GM12872 (cell line): ENCODE data around the gene TRPM2.
A peak's percentile ranks its signal among the peaks of the same experiment; 100 is the strongest.

ENCODE experiments used
- TF ChIP-seq, protein P1 (sequence below): IDR thresholded peaks from 3 replicates; pipeline ENCODE4 v1.5.1; 2011; ENCODE audit warnings: low read depth, mild to moderate bottlenecking, low read length, moderate library complexity; ENCODE audit not compliant: insufficient read depth

TRPM2 gene

DNA sequence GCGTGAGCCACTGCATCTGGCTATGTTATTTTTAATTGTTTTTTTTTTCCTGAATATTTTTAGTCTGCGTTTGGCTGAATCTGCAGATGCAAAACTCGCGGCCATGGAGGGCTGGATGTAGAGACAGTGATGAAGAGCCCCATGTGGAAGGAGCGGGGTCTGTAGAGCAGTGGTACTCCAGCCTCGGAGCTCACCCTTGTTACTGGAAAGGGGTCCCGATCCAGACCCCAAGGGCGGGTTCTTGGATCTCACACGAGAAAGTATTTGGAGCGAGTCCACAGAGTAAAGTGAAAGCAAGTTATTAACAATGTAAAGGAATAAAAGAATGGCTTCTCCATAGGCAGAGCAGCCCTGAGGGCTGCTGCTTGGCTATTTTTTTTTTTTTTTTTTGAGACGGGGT is 2.7 kb downstream of the TRPM2 start:
- TF ChIP-seq, protein P1, sequence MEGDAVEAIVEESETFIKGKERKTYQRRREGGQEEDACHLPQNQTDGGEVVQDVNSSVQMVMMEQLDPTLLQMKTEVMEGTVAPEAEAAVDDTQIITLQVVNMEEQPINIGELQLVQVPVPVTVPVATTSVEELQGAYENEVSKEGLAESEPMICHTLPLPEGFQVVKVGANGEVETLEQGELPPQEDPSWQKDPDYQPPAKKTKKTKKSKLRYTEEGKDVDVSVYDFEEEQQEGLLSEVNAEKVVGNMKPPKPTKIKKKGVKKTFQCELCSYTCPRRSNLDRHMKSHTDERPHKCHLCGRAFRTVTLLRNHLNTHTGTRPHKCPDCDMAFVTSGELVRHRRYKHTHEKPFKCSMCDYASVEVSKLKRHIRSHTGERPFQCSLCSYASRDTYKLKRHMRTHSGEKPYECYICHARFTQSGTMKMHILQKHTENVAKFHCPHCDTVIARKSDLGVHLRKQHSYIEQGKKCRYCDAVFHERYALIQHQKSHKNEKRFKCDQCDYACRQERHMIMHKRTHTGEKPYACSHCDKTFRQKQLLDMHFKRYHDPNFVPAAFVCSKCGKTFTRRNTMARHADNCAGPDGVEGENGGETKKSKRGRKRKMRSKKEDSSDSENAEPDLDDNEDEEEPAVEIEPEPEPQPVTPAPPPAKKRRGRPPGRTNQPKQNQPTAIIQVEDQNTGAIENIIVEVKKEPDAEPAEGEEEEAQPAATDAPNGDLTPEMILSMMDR, result no peak

DNA sequence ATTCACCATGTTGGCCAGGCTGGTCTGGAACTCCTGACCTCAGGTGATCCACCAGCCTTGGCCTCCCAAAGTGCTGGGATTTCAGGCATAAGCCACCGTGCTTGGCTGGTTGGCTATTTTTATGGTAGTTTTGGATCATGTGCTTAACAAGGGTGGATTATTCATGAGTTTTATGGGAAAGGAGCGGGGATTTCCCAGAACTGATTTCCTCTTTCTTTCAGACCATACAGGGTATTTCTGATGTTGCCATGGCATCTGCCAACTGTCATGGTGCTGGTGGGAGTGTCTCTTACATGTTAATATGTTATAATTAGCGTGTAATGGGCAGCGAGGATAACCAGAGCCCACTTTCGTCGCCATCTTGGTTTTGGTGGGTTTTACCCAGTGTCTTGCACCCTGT is 3.2 kb downstream of the TRPM2 start:
- TF ChIP-seq, protein P1, result no peak

DNA sequence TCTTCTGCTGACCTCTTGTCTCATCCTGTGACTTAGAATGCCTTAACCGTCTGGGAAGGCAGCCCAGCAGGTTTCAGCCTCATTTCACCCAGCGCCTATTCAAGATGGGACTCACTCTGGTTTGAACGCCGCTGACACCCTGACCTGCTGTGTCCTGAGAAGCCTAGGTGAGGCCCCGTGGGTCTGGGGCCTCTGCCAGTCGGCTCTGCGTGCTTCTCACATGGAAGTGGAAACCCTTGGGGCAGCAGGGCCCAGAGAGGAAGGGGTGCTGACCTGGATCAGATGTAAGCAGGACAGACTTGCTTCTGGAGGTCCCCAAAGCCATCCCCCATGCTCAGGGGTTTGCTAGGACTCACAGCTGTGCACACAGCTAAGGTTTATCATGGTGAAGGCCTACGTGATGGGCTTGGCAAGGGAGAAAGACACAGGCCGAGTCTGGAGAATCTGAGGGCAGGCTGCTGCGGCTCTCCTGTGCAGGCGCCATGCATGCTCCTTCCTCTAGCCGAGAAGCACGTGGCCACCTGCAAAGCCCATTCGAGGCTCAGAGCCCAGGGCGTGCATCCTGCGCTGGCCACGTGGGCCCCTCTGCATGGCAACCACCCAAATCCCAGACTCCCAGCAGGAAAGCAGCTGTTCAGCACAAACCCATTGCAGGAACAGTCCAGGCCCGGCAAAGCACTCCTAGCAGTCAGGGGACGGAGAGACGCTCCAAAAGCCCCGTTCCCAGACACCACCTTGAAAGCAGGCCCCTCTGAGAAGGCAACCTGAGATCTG is 3.8 kb downstream of the TRPM2 start:
- TF ChIP-seq, protein P1, result no peak

DNA sequence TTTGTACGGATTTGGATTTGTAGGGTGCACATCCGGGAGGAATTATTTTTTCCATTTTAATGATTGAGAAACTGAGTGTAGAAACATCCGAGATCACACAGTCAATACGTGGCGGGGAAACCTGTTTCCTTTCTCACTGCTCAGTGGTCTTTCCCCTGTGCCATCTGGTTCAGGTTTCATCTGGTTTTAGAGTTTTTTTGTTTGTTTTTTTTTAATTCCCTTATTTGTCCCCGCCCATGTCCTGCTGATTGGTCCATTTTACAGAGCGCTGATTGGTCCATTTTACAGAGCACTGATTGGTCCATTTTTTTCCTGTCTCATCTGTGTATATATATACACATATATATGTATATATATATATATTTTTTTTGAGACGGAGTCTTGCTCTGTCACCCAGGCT is 6.0 kb downstream of the TRPM2 start:
- TF ChIP-seq, protein P1, result no peak

DNA sequence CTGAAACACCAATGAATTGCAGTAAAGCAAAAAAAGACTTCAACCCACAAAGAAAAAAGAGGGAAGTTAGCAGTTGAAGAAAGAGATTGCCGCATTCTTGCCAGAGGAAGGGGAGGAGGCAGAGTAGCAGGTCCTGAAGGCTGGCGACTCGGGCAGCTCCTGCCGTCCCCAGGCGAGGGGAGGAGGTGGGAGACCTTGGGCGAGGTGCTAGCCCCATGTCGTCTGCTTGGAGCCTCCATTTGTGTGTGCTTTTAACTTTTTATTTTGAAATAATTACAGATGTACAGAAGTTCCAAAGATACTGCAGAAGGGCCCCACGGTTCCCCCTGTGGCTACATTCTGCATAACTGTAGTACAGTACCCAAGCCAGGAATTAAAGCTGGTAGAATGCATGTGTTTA is 6.7 kb downstream of the TRPM2 start:
- TF ChIP-seq, protein P1, result peak; percentile 4; the same call in 1 of the 3 replicates

DNA sequence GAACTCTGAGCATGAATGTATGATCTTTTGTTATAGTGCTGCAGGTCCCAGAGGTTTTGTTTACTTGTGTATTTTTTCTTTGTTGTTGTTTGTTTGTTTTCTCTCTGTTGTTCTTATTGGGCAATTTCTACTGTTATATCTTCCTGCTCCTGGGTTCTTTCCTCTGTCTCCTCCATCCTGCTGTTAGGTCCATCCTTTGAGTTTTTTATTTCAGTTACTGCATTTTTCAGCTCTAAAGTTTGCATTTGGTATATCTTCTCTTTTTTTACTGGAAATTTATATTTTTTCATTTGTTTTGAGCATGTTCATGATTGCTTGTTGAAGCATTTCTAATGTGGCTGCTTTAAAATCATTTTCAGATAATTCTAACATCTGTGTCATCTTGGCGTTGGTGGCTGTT is 9.9 kb downstream of the TRPM2 start:
- TF ChIP-seq, protein P1, result no peak

DNA sequence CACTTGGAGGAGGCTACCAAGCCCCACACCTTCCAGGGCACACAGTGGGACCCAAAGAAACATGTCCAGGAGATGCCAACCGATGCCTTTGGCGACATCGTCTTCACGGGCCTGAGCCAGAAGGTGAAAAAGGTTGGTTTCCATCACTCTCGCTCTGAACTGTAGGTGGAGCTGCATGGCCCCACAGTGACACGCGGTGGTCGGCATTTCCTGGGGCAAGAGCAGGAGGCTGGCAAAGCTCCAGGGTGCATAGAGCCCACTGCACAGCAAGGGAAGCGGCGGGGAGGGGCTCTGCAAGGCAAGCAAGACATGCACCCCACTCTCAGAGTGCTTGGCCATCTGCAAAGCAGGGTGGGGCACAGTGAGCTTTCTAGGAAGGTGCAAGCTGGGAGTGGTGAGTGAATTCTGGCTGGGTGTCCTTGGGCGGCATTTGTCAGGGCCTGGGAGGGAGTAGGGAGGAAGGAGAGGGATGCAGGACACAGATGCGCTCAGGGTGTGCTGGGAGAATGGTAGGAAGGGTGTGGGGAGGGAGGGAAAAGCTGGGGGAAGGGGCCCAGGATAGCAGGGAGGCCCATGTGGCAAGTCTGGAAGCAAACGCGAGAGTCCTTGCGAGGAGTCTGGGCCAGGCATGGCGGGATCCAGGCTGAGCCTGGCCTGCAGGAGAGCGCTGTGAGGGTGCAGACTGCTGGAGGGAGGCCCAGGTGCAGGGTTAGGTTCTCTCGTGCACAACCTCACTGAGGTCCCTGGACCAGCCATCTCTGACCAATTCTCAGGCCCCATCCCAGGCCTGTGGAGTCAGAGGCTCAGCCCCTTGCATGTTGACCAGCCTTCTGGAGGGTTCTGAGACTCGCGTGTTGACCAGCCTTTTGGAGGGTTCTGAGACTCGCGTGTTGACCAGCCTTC is 11.0 kb downstream of the TRPM2 start:
- TF ChIP-seq, protein P1, result no peak
